ENCODE data around the gene SLC35D1. TPM values are rescaled to one million over a fixed set of nuclear protein-coding genes. Genes with fewer than 3 reads are reported as not detected.

SLC35D1 gene
- total and polyA plus RNA-seq, 9 of the 15 experiments (the other 6 are each of a cell fraction or from before 2014, with no cell fraction given), result 2.3 to 10.4 (median 6.4) TPM

DNA sequence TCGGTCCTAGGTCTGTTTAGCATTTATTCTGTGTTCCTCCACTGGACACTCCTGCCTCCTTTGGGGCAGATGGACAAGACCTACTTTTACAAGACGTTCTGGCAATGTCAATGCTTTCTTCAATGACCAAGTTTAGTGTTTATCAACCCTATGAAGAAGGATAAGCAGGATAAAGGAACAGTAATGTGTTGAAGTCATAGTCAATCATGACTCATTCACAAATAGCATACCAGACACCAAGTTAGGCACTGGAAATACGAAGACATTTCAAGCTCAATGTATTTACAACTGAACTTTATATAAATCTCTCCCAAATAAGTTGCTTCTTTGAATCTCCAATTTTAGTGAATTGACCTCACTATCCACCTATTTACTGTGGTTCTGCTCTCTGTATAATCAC is 4.8 kb upstream of the SLC35D1 start:
- no peak for DNase-seq (ENCODE audit: extremely low read depth in 1 of 4, low spot score in 3 of 4)
- no TSS peak for BruUV-seq (replicated peaks)
- no peaks in the 10 kb centered on the region for H3K27me3 ChIP-seq (ENCODE audit: control insufficient read depth in 2 of 2, insufficient read depth in 2 of 2, low read length in 2 of 2)
- peaks cover 7 to 15% of the 10 kb centered on the region in 2 experiments; a peak in 3 of 5 replicates for H3K4me1 ChIP-seq (replicated peaks in 1 of 2; ENCODE audit: control insufficient read depth in 2 of 2, insufficient read depth in 2 of 2, low read length in 2 of 2)
- H2AFZ ChIP-seq (ENCODE audit: low read depth, low read length), result peak overlapping the region; percentile 1
- H3K9me3 ChIP-seq (replicated peaks; ENCODE audit: control insufficient read depth, insufficient read depth, low read depth, low read length), result no peaks in the 10 kb centered on the region
- no peak overlapping the region for H3K27ac ChIP-seq (ENCODE audit: extremely low read depth, low read depth, low read length)
- intact Hi-C loops (cut with micrococcal nuclease), result no loop called here
- ChIA-PET CTCF (ENCODE audit: low intra/inter-chr PET ratio) (no interaction called here), POLR2A (no interaction called here)
- no peaks in the 10 kb centered on the region for H3K36me3 ChIP-seq (ENCODE audit: control insufficient read depth, insufficient read depth, low read length)
- no peak overlapping the region for H3K9ac ChIP-seq (ENCODE audit: insufficient read depth in 1 of 2, low read depth in 2 of 2, low read length in 2 of 2)
- 6% methylated on average over 3 of the region's 3 CpGs for WGBS (ENCODE audit: insufficient coverage, low coverage, missing lambda C conversion rate)
- 0 out of 3 replicates have a peak, but pooled peaks cover under 1% of the 10 kb centered on the region for H3K79me2 ChIP-seq (ENCODE audit: control insufficient read depth, insufficient read depth, low read length)
- H4K20me1 ChIP-seq (replicated peaks; ENCODE audit: control insufficient read depth, insufficient read depth, low read length), result no peaks in the 10 kb centered on the region
- no peak for FAIRE-seq
- H3K9me1 ChIP-seq (ENCODE audit: control insufficient read depth, insufficient read depth, low read length), result no peaks in the 10 kb centered on the region
- no peak overlapping the region for H3K4me2 ChIP-seq (ENCODE audit: insufficient read depth, low read length)
- H3K4me3 ChIP-seq, result no peak overlapping the region
- in situ Hi-C loops (cut with MboI), result loop anchor here (5.0 kb wide), 1 partner anchor 49 kb away; no protein-coding TSS in a partner anchor
- ATAC-seq, result no peak
- TF ChIP-seq, protein P1, sequence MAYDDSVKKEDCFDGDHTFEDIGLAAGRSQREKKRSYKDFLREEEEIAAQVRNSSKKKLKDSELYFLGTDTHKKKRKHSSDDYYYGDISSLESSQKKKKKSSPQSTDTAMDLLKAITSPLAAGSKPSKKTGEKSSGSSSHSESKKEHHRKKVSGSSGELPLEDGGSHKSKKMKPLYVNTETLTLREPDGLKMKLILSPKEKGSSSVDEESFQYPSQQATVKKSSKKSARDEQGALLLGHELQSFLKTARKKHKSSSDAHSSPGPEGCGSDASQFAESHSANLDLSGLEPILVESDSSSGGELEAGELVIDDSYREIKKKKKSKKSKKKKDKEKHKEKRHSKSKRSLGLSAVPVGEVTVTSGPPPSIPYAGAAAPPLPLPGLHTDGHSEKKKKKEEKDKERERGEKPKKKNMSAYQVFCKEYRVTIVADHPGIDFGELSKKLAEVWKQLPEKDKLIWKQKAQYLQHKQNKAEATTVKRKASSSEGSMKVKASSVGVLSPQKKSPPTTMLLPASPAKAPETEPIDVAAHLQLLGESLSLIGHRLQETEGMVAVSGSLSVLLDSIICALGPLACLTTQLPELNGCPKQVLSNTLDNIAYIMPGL (CRISPR knock-in tag; IDR thresholded peaks at IDR 0.05), result no peak
- TF ChIP-seq, protein P2, sequence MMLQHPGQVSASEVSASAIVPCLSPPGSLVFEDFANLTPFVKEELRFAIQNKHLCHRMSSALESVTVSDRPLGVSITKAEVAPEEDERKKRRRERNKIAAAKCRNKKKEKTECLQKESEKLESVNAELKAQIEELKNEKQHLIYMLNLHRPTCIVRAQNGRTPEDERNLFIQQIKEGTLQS (IDR thresholded peaks at IDR 0.05), result peak; percentile 37
- TF ChIP-seq, protein P2 (CRISPR knock-in tag; conservative IDR thresholded peaks at IDR 0.05), result no peak
- TF ChIP-seq STAG1 (CRISPR knock-in tag; IDR thresholded peaks at IDR 0.05; ENCODE audit: borderline replicate concordance) (no peak), ELF2 (CRISPR knock-in tag; IDR thresholded peaks at IDR 0.05) (no peak), PURB (CRISPR knock-in tag; IDR thresholded peaks at IDR 0.05; ENCODE audit: low read depth) (no peak), HMGN3 (IDR thresholded peaks at IDR 0.05; ENCODE audit: borderline replicate concordance, extremely low read depth, insufficient read length, low read depth, low read length) (no peak), U2AF2 (optimal IDR thresholded peaks at IDR 0.05; ENCODE audit: low read depth, low read length) (no peak), ZNF175 (CRISPR knock-in tag; IDR thresholded peaks at IDR 0.05; ENCODE audit: low read depth) (no peak), JUND (IDR thresholded peaks at IDR 0.05; ENCODE audit: borderline replicate concordance, low read depth, low read length) (no peak), JUND (tag; IDR thresholded peaks at IDR 0.05; ENCODE audit: borderline replicate concordance, low read depth, low read length) (0 out of 3 replicates have a peak, but pooled peaks have one; percentile 36)
- TF ChIP-seq, protein P3, sequence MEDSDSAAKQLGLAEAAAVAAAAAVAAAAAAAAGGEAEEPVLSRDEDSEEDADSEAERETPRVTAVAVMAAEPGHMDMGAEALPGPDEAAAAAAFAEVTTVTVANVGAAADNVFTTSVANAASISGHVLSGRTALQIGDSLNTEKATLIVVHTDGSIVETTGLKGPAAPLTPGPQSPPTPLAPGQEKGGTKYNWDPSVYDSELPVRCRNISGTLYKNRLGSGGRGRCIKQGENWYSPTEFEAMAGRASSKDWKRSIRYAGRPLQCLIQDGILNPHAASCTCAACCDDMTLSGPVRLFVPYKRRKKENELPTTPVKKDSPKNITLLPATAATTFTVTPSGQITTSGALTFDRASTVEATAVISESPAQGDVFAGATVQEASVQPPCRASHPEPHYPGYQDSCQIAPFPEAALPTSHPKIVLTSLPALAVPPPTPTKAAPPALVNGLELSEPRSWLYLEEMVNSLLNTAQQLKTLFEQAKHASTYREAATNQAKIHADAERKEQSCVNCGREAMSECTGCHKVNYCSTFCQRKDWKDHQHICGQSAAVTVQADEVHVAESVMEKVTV (CRISPR knock-in tag; IDR thresholded peaks at IDR 0.05), result no peak
- TF ChIP-seq, protein P4, sequence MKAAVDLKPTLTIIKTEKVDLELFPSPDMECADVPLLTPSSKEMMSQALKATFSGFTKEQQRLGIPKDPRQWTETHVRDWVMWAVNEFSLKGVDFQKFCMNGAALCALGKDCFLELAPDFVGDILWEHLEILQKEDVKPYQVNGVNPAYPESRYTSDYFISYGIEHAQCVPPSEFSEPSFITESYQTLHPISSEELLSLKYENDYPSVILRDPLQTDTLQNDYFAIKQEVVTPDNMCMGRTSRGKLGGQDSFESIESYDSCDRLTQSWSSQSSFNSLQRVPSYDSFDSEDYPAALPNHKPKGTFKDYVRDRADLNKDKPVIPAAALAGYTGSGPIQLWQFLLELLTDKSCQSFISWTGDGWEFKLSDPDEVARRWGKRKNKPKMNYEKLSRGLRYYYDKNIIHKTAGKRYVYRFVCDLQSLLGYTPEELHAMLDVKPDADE (conservative IDR thresholded peaks at IDR 0.05; ENCODE audit: control insufficient read depth, low read depth, low read length), result no peak
- TF ChIP-seq, protein P5, sequence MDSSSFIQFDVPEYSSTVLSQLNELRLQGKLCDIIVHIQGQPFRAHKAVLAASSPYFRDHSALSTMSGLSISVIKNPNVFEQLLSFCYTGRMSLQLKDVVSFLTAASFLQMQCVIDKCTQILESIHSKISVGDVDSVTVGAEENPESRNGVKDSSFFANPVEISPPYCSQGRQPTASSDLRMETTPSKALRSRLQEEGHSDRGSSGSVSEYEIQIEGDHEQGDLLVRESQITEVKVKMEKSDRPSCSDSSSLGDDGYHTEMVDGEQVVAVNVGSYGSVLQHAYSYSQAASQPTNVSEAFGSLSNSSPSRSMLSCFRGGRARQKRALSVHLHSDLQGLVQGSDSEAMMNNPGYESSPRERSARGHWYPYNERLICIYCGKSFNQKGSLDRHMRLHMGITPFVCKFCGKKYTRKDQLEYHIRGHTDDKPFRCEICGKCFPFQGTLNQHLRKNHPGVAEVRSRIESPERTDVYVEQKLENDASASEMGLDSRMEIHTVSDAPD (CRISPR knock-in tag; IDR thresholded peaks at IDR 0.05), result no peak
